ENCODE measurements around the gene MMRN2. TPM values are rescaled to one million over a fixed set of nuclear protein-coding genes. Genes with fewer than 3 reads are reported as not detected.

The MMRN2 gene
- total RNA-seq, 1 experiment from 2014 or later, result 8.3 TPM

DNA sequence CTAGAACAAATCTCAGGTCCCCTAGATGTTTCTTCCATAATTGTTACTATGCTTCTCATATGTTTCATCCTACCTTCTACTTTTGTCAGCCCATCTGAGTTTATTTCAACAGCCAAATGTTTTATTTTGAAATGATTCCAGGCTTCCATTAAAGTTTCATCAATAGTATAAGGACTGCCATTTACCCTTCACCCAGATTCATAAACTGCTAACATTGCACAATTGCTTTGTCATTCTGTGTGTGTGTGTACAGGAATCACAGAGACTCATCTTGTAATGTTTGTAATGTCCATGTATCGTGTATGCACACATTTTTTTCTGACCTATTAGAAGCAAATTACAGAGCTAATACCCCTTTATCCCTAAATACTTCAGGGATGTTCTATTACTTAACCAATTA lies 25.5 kb downstream of the MMRN2 start (continued):
- TF ChIP-seq POLR2A (IDR thresholded peaks at IDR 0.05; ENCODE audit: borderline replicate concordance, extremely low read depth, insufficient read depth, insufficient read length), result no peak
- TF ChIP-seq TCF7L2 (IDR thresholded peaks at IDR 0.05; ENCODE audit: borderline replicate concordance, extremely low read depth, insufficient read depth, insufficient read length), result no peak
- no peak for TF ChIP-seq RAD21 (IDR thresholded peaks at IDR 0.05; ENCODE audit: low read depth)

GRCh38 chr10:86929468-86930380 lies 27.7 kb downstream of the MMRN2 start:
- TF ChIP-seq CEBPB (IDR thresholded peaks at IDR 0.05; ENCODE audit: low read depth), result no peak
- no peak for TF ChIP-seq ZFX (IDR thresholded peaks at IDR 0.05)
- TF ChIP-seq, protein P1, sequence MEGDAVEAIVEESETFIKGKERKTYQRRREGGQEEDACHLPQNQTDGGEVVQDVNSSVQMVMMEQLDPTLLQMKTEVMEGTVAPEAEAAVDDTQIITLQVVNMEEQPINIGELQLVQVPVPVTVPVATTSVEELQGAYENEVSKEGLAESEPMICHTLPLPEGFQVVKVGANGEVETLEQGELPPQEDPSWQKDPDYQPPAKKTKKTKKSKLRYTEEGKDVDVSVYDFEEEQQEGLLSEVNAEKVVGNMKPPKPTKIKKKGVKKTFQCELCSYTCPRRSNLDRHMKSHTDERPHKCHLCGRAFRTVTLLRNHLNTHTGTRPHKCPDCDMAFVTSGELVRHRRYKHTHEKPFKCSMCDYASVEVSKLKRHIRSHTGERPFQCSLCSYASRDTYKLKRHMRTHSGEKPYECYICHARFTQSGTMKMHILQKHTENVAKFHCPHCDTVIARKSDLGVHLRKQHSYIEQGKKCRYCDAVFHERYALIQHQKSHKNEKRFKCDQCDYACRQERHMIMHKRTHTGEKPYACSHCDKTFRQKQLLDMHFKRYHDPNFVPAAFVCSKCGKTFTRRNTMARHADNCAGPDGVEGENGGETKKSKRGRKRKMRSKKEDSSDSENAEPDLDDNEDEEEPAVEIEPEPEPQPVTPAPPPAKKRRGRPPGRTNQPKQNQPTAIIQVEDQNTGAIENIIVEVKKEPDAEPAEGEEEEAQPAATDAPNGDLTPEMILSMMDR (IDR thresholded peaks at IDR 0.05 in 2 of 3, conservative IDR thresholded peaks at IDR 0.05 in 1 of 3; ENCODE audit: borderline replicate concordance in 1 of 3, insufficient read depth in 1 of 3, low read depth in 2 of 3, low read length in 2 of 3), result no peak
- TF ChIP-seq SIN3A (IDR thresholded peaks at IDR 0.05; ENCODE audit: low read depth), result no peak
- TF ChIP-seq, protein P2, sequence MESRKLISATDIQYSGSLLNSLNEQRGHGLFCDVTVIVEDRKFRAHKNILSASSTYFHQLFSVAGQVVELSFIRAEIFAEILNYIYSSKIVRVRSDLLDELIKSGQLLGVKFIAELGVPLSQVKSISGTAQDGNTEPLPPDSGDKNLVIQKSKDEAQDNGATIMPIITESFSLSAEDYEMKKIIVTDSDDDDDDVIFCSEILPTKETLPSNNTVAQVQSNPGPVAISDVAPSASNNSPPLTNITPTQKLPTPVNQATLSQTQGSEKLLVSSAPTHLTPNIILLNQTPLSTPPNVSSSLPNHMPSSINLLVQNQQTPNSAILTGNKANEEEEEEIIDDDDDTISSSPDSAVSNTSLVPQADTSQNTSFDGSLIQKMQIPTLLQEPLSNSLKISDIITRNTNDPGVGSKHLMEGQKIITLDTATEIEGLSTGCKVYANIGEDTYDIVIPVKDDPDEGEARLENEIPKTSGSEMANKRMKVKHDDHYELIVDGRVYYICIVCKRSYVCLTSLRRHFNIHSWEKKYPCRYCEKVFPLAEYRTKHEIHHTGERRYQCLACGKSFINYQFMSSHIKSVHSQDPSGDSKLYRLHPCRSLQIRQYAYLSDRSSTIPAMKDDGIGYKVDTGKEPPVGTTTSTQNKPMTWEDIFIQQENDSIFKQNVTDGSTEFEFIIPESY (IDR thresholded peaks at IDR 0.05; ENCODE audit: extremely low read depth, insufficient replicate concordance, low read length), result no peak
- TF ChIP-seq EZH2 (IDR thresholded peaks at IDR 0.05), result no peak
- no peak for TF ChIP-seq FOSL1 (IDR thresholded peaks at IDR 0.05; ENCODE audit: low read depth)
- TF ChIP-seq, protein P3, sequence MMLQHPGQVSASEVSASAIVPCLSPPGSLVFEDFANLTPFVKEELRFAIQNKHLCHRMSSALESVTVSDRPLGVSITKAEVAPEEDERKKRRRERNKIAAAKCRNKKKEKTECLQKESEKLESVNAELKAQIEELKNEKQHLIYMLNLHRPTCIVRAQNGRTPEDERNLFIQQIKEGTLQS (IDR thresholded peaks at IDR 0.05), result no peak
- TF ChIP-seq SP1 (IDR thresholded peaks at IDR 0.05; ENCODE audit: low read depth), result no peak
- TF ChIP-seq RAD21 (IDR thresholded peaks at IDR 0.05; ENCODE audit: low read depth), result no peak
- no peak for TF ChIP-seq CBX3 (IDR thresholded peaks at IDR 0.05; ENCODE audit: low read depth)
- TF ChIP-seq TCF7L2 (IDR thresholded peaks at IDR 0.05; ENCODE audit: borderline replicate concordance, extremely low read depth, insufficient read depth, insufficient read length), result no peak
- TF ChIP-seq ELF1 (IDR thresholded peaks at IDR 0.05; ENCODE audit: borderline replicate concordance, low read depth), result no peak
- no peak for TF ChIP-seq EGR1 (IDR thresholded peaks at IDR 0.05; ENCODE audit: low read depth)
- no peak for TF ChIP-seq JUND (IDR thresholded peaks at IDR 0.05)
- no peak for TF ChIP-seq POLR2A (IDR thresholded peaks at IDR 0.05; ENCODE audit: borderline replicate concordance, extremely low read depth, insufficient read depth, insufficient read length)
- no peak for TF ChIP-seq POLR2AphosphoS5 (IDR thresholded peaks at IDR 0.05; ENCODE audit: low read depth, low read length)
- no peak for TF ChIP-seq EZH2phosphoT487 (IDR thresholded peaks at IDR 0.05; ENCODE audit: borderline replicate concordance)
- TF ChIP-seq ZNF274 (IDR thresholded peaks at IDR 0.05; ENCODE audit: low read depth, low read length), result no peak
- ChIA-PET POLR2A (no interaction called here), RAD21 (ENCODE audit: low non-redundant PET in 1 of 2, low total read pairs in 2 of 2, uncharacterized antibody in 2 of 2, unreplicated experiment in 2 of 2) (no interaction called here), CTCF (no interaction called here)
- no peaks in the 10 kb centered on the region for H3K9me3 ChIP-seq (ENCODE audit: control insufficient read depth in 1 of 2, insufficient read depth in 1 of 2, low read depth in 1 of 2, low read length in 2 of 2)
- no peak overlapping the region for H2AFZ ChIP-seq (ENCODE audit: low read depth, low read length, poor library complexity, severe bottlenecking)
- no peak overlapping the region for H3K9ac ChIP-seq (ENCODE audit: low read length)
- no peak overlapping the region for H3K27ac ChIP-seq (ENCODE audit: low read depth, low read length)
- ATAC-seq (no peak), DNase-seq (ENCODE audit: low read depth, low spot score) (no peak)
- H3K4me2 ChIP-seq (ENCODE audit: low read length), result no peak overlapping the region
- intact Hi-C loops (cut with micrococcal nuclease), result no loop called here
- no peaks in the 10 kb centered on the region for H3K79me2 ChIP-seq (ENCODE audit: insufficient read depth, low read length)
- no peaks in the 10 kb centered on the region for H3K9me2 ChIP-seq (ENCODE audit: insufficient read depth)
- no peaks in the 10 kb centered on the region; a peak in 1 of 4 replicates for H3K4me1 ChIP-seq (ENCODE audit: control insufficient read depth in 1 of 2, insufficient read depth in 2 of 2, low read length in 2 of 2)
- no TSS peak for BruUV-seq (replicated peaks)
- no peaks in the 10 kb centered on the region for H3K36me3 ChIP-seq (ENCODE audit: control insufficient read depth in 1 of 2, insufficient read depth in 2 of 2, low read length in 2 of 2)
- no peaks in the 10 kb centered on the region for H3K27me3 ChIP-seq (ENCODE audit: insufficient read depth, low read length)
- H3K4me3 ChIP-seq (replicated peaks in 1 of 2; ENCODE audit: low read depth in 1 of 2, low read length in 2 of 2), result no peak overlapping the region
- no peaks in the 10 kb centered on the region for H4K20me1 ChIP-seq (ENCODE audit: insufficient read depth)
